Body of pancreas (tissue), 4 donors: ENCODE measurements around the gene GLP2R.

Experiments
- POLR2A ChIP-seq, 3 donors: fragments of 450-650 bp; IDR thresholded peaks; one replicate each; pipeline ENCODE4 v1.6.1; 2016; ENCODE audit warnings: antibody characterized with exemption in 3 of 3, mild to moderate bottlenecking in 2 of 3
- TF ChIP-seq, protein P1 (sequence below), 7 experiments: fragments of 450-650 bp in 4 of 7; fragments of 200-600 bp in 3 of 7; sonication (generic) in 3 of 7; IDR thresholded peaks; one replicate each; pipeline ENCODE4 v1.5.1; 2016 to 2019; ENCODE audit warnings: antibody characterized with exemption in 7 of 7

DNA sequence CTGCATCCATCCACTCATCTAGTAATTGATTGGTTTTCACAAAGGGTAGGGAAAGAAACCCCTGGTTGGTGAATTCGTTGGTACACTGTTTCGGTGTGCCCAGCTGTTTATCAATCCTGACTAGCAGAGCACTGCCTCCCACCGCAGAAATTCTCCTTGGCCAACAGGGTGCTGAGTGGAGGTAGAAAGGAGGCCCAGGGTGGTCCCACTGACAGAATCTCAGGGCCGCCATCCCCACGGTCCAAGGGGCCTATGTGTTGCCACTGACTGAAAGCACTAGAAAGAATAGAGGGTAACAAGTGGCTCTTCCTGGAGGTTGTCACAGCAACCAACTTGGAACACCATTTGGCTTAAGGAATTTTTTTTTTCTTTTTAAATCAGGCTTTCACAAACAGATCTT, 87.8 kb downstream of the GLP2R start:
- TF ChIP-seq, protein P1, sequence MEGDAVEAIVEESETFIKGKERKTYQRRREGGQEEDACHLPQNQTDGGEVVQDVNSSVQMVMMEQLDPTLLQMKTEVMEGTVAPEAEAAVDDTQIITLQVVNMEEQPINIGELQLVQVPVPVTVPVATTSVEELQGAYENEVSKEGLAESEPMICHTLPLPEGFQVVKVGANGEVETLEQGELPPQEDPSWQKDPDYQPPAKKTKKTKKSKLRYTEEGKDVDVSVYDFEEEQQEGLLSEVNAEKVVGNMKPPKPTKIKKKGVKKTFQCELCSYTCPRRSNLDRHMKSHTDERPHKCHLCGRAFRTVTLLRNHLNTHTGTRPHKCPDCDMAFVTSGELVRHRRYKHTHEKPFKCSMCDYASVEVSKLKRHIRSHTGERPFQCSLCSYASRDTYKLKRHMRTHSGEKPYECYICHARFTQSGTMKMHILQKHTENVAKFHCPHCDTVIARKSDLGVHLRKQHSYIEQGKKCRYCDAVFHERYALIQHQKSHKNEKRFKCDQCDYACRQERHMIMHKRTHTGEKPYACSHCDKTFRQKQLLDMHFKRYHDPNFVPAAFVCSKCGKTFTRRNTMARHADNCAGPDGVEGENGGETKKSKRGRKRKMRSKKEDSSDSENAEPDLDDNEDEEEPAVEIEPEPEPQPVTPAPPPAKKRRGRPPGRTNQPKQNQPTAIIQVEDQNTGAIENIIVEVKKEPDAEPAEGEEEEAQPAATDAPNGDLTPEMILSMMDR (IDR thresholded peaks at IDR 0.05) = no peak
- no peak for TF ChIP-seq POLR2A (IDR thresholded peaks at IDR 0.05)
